BJ (cell line): ENCODE results near the gene TRIP12. TPM values are rescaled to one million over a fixed set of nuclear protein-coding genes. Genes with fewer than 3 reads are reported as not detected.
"Not testable (repeated sequence)": the region's sequence is repeated elsewhere in the genome, so short reads cannot be mapped to it uniquely, and the experiment has no call there.

Experiments used
- CTCF ChIA-PET: fragments of 350-600 bp; formaldehyde crosslinking; extraction: SDS; loops from one replicate; lab custom pipeline; 2021; ENCODE audit warnings: antibody characterized with exemption, inconsistent platforms; lab: Yijun Ruan, JAX
- POLR2A ChIA-PET: fragments of 300-600 bp; sonication (Branson Sonifier 250); formaldehyde crosslinking; extraction: SDS; loops from one replicate; lab custom pipeline; 2021; ENCODE audit warnings: antibody characterized with exemption; lab: Charles Lee
- DNase-seq: peaks from one replicate; pipeline ENCODE4 v3.0.0-alpha.2; 2011; ENCODE audit warnings: low read depth
- H3K27me3 ChIP-seq: 2 replicates; pipeline ENCODE4 v1.6.0; 2011; ENCODE audit warnings: low read length; ENCODE audit not compliant: control insufficient read depth, insufficient read depth
- H3K36me3 ChIP-seq: 2 replicates; pipeline ENCODE4 v1.5.1; 2011; ENCODE audit warnings: low read length; ENCODE audit not compliant: control insufficient read depth, insufficient read depth
- H3K4me3 ChIP-seq: 2 replicates; pipeline ENCODE4 v1.5.1; 2011; ENCODE audit warnings: low read depth, mild to moderate bottlenecking, control low read depth, low read length
- polyA plus RNA-seq: library from polyadenylated mRNA; depleted of rRNA; stranded (reverse); fragments of >200 nt; gene quantifications from 2 replicates; pipeline ENCODE4 v1.2.3, GENCODE V29; 2011
- TF ChIP-seq, protein P1 (sequence below): IDR thresholded peaks from 2 replicates; pipeline ENCODE4 v1.5.1; 2011; ENCODE audit warnings: low read depth, mild to moderate bottlenecking, control low read depth, inconsistent platforms, low read length, moderate library complexity; ENCODE audit not compliant: insufficient read depth

Gene TRIP12
- polyA plus RNA-seq, 1 experiment: 92.6 TPM

DNA sequence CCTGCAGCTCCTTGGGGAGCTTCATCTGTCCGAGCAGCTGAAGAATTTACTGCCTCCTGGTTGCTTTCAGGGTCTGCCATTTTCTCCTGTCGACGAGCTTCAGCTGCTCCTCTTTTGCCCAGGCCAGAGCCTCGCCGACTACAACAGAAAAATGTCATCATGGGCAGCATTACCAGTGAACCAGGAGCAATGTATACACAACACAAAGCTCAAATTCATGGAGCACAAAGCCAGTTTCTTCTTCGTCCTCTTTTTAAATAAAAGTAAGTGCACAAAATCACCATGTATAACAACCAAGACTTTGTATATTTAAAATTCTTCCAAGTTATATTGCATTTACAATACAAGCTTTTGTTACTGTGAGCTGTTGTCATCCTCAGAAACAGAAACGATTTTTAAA is 85.0 kb downstream of the TRIP12 start:
- ChIA-PET CTCF (interaction anchor here (1.0 kb wide), 1 partner anchor 30 kb away, joined by 3 read pairs; no protein-coding TSS in a partner anchor), POLR2A (no interaction called here)
- Histone ChIP-seq H3K27me3 (no peaks in the 10 kb centered on the region), H3K36me3 (peaks cover 3% of the 10 kb centered on the region; the same call in 1 of the 2 replicates), H3K4me3 (no peak overlapping the region)
- TF ChIP-seq, protein P1, sequence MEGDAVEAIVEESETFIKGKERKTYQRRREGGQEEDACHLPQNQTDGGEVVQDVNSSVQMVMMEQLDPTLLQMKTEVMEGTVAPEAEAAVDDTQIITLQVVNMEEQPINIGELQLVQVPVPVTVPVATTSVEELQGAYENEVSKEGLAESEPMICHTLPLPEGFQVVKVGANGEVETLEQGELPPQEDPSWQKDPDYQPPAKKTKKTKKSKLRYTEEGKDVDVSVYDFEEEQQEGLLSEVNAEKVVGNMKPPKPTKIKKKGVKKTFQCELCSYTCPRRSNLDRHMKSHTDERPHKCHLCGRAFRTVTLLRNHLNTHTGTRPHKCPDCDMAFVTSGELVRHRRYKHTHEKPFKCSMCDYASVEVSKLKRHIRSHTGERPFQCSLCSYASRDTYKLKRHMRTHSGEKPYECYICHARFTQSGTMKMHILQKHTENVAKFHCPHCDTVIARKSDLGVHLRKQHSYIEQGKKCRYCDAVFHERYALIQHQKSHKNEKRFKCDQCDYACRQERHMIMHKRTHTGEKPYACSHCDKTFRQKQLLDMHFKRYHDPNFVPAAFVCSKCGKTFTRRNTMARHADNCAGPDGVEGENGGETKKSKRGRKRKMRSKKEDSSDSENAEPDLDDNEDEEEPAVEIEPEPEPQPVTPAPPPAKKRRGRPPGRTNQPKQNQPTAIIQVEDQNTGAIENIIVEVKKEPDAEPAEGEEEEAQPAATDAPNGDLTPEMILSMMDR: no peak
- DNase-seq: no peak

DNA sequence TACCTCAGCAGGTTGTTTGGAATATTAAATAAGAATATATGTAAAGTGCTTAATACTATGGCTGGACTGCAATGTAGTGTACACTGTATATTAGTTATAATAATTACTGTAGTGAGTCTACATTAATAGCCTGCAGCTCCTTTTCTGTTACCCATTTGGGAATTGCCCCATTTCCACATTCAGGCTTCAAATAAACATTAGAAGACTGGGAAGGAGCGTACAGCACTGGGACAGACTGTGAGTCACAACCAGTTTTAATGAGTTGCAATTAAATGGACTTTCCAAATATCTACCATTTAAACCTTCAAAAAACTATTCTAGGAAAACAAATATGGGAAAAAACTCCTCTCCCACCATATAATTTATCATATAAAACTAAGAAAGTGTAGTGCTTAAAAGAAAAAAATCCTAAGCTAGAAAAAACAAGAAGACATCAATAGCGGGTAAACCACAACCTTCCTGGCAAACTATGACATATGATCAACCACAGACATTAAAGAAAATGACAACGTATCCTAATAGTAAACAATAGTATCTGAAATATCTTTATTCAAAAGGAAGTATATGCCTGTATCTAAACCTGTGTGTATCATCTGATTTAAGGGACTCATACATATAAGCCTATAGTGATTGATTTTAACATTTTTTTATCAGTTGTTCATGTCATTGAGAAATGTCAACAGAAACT is 86.1 kb downstream of the TRIP12 start:
- TF ChIP-seq, protein P1: no peak
- CTCF ChIA-PET: no interaction called here
- peak; percentile 60 for DNase-seq
- H3K4me3 ChIP-seq: no peak overlapping the region
- POLR2A ChIA-PET: no interaction called here
- H3K36me3 ChIP-seq: peaks cover 5% of the 10 kb centered on the region; the same call in 1 of the 2 replicates
- no peaks in the 10 kb centered on the region for H3K27me3 ChIP-seq

DNA sequence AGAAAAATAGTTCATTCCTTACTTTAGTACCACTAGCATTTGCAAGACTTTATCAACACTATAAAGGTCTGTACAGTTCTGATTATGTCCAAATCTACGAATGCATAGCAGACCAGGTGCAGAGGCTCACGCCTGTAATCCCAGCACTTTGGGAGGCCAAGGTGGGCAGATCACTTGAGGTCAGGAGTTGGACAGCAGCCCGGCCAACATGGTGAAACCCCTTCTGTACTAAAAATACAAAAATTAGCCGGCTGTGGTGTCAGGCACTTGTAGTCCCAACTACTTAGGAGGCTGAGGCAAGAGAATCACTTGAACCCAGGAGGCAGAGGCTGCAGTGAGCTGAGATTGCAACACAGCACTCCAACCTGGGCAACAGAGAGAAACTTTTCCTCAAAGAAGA is 87.4 kb downstream of the TRIP12 start:
- not testable (repeated sequence) for DNase-seq, H3K36me3 ChIP-seq, H3K4me3 ChIP-seq, H3K27me3 ChIP-seq
- CTCF ChIA-PET: interaction anchor here (0.6 to 1.9 kb wide), 3 partner anchors 15 to 135 kb away, joined by 3 to 5 read pairs (median 4); no protein-coding TSS in a partner anchor
- POLR2A ChIA-PET: interaction anchor here (0.6 kb wide), 1 partner anchor 1018 kb away, joined by 3 read pairs; no protein-coding TSS in a partner anchor

DNA sequence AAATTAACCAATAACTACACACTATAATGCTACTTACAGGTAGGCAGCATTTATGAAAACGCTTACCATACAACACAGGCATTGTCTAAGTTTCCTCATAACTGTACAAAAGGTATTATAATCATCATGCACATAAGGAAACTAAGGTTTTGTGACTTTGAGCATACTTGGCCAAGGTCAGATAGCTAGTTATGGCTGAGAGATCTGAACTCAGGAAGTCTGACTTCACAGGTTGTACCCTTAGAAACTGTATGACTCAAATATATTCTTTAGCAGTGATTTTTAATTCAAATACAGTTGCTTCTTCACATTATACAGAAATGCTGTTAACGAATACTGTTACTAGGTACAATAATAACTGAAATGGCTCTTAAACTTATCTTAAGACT is 89.3 kb downstream of the TRIP12 start:
- CTCF ChIA-PET: interaction anchor here (1.1 to 1.9 kb wide), 4 partner anchors 9 to 53 kb away, joined by 3 to 8 read pairs (median 4); no protein-coding TSS in a partner anchor
- no peak overlapping the region for H3K4me3 ChIP-seq
- H3K27me3 ChIP-seq: no peaks in the 10 kb centered on the region
- POLR2A ChIA-PET: no interaction called here
- TF ChIP-seq, protein P1: no peak
- H3K36me3 ChIP-seq: 0 out of 2 replicates have a peak, but pooled peaks cover 3% of the 10 kb centered on the region
- DNase-seq: no peak

DNA sequence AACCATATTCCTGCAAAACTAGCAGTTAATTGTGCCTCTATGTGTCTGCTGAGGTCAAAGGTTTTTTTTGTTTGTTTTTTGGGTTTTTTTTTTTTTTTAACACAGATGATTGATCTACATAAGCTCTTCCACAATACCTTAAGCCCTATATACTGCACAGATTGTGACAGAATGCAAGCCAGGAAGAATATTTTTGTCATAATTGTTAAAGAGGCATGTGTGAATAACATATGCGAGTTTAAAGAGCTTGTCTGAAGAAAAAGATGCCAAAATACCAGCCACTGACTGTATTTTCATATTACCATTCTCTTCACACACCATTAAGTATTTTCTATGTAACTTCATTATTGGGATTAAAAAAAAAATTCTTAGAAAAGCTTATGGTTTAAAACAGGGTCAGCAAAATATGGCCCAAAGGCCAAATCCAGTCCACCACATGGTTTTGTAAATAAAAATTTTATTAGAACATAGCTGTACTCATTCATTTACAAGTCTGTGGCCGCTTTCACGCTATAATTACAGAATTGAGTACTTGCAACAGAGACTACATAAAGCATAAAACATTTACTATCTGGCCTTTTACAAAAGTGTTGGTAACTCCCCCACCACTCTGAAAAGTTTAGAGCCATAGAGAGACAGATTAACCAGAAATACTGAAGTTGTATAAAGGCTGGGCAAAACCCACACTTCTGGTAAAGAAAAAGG is 89.9 kb downstream of the TRIP12 start:
- ChIA-PET CTCF (interaction anchor here (0.6 to 1.9 kb wide), 3 partner anchors 10 to 176 kb away, joined by 3 to 8 read pairs (median 3); no protein-coding TSS in a partner anchor), POLR2A (no interaction called here)
- DNase-seq: no peak
- Histone ChIP-seq H3K27me3 (no peaks in the 10 kb centered on the region), H3K36me3 (0 out of 2 replicates have a peak, but pooled peaks cover 3% of the 10 kb centered on the region), H3K4me3 (no peak overlapping the region)
- TF ChIP-seq, protein P1: no peak
